Ascending aorta (tissue), 2 donors: ENCODE measurements around the gene GREB1. TPM values are rescaled to one million over a fixed set of nuclear protein-coding genes. Genes with fewer than 3 reads are reported as not detected.

ENCODE experiments used
- DNase-seq, 2 donors: peaks; one replicate each; pipeline ENCODE4 v3.0.0-alpha.2; 2019; ENCODE audit warnings: low spot score in 2 of 2
- H3K27ac ChIP-seq, 2 donors: fragments of 200-600 bp; sonication (generic); one replicate each; pipeline ENCODE4 v1.5.1; 2016 to 2017; ENCODE audit warnings: mild to moderate bottlenecking in 1 of 2
- H3K27me3 ChIP-seq: fragments of 200-600 bp; sonication (generic); one replicate; pipeline ENCODE4 v1.5.1; 2017
- H3K36me3 ChIP-seq, 2 donors: fragments of 200-600 bp; sonication (generic); one replicate each; pipeline ENCODE4 v1.5.1; 2016
- H3K4me1 ChIP-seq, 2 donors: fragments of 200-600 bp; sonication (generic); one replicate each; pipeline ENCODE4 v1.5.1; 2016 to 2017; ENCODE audit warnings: mild to moderate bottlenecking in 1 of 2
- H3K4me3 ChIP-seq, 2 donors: fragments of 200-600 bp; sonication (generic); one replicate each; pipeline ENCODE4 v1.5.1; 2016 to 2017; ENCODE audit warnings: mild to moderate bottlenecking in 1 of 2
- H3K9me3 ChIP-seq, 2 donors: fragments of 200-600 bp; sonication (generic); one replicate each; pipeline ENCODE4 v1.5.1; 2016
- CTCF ChIP-seq, 3 experiments: fragments of 200-600 bp in 2 of 3; fragments of 450-650 bp in 1 of 3; sonication (generic) in 2 of 3; IDR thresholded peaks; one replicate each; pipeline ENCODE4 v1.5.1; 2016 to 2019; ENCODE audit warnings: antibody characterized with exemption in 3 of 3, mild to moderate bottlenecking in 1 of 3, moderate library complexity in 1 of 3
- intact Hi-C: fragments of 100-400 bp; cut with DNase I; formaldehyde crosslinking; loops from one replicate; pipeline ENCODE4 v1.15.1; 2023
- total RNA-seq: library from RNA; depleted of rRNA; stranded (reverse); fragments of >200 nt; gene quantifications from one replicate; pipeline ENCODE4 v1.1.0, GENCODE V29; 2016

Gene GREB1
- total RNA-seq, 1 donor from 2014 or later = 5.9 TPM

- Histone ChIP-seq H3K4me3 (no peak overlapping the region), H3K27me3 (no peaks in the 10 kb centered on the region), H3K9me3 (no peaks in the 10 kb centered on the region), H3K27ac (no peak overlapping the region), H3K4me1 (no peaks in the 10 kb centered on the region), H3K36me3 (no peaks in the 10 kb centered on the region)
- no peak for TF ChIP-seq CTCF (IDR thresholded peaks at IDR 0.05)
- DNase-seq = no peak
- intact Hi-C loops = no loop called here
These were observed 105.7 kb downstream of the GREB1 start for GRCh38 chr2:11639503-11639902.

- no peaks in the 10 kb centered on the region for H3K36me3 ChIP-seq
- intact Hi-C loops = no loop called here
These were observed 106.3 kb downstream of the GREB1 start for GRCh38 chr2:11640132-11640531.

GRCh38 chr2:11642972-11643371 lies 109.1 kb downstream of the GREB1 start:
- no peak for DNase-seq
- no peak overlapping the region for H3K4me3 ChIP-seq

More at GRCh38 chr2:11640132-11640531, 106.3 kb downstream of the GREB1 start:
- DNase-seq = no peak
- Histone ChIP-seq H3K9me3 (no peaks in the 10 kb centered on the region), H3K27ac (no peak overlapping the region), H3K27me3 (no peaks in the 10 kb centered on the region), H3K4me1 (no peaks in the 10 kb centered on the region), H3K4me3 (no peak overlapping the region)
- TF ChIP-seq CTCF (IDR thresholded peaks at IDR 0.05) = no peak

GRCh38 chr2:11644293-11644692 lies 110.4 kb downstream of the GREB1 start:
- no peak for TF ChIP-seq CTCF (IDR thresholded peaks at IDR 0.05)
- H3K36me3 ChIP-seq = no peaks in the 10 kb centered on the region
- DNase-seq = no peak

More at GRCh38 chr2:11642972-11643371, 109.1 kb downstream of the GREB1 start:
- H3K36me3 ChIP-seq = no peaks in the 10 kb centered on the region
- no peak for TF ChIP-seq CTCF (IDR thresholded peaks at IDR 0.05)
- H3K27me3 ChIP-seq = no peaks in the 10 kb centered on the region
- no peak overlapping the region for H3K27ac ChIP-seq
- H3K4me1 ChIP-seq = no peaks in the 10 kb centered on the region
- intact Hi-C loops = no loop called here
- H3K9me3 ChIP-seq = no peaks in the 10 kb centered on the region

GRCh38 chr2:11646530-11646929 lies 112.7 kb downstream of the GREB1 start:
- TF ChIP-seq CTCF (IDR thresholded peaks at IDR 0.05) = no peak
- no peak overlapping the region for H3K27ac ChIP-seq
- no peaks in the 10 kb centered on the region for H3K9me3 ChIP-seq
- H3K4me1 ChIP-seq = no peaks in the 10 kb centered on the region
- no peaks in the 10 kb centered on the region for H3K27me3 ChIP-seq
- intact Hi-C loops = no loop called here
- no peaks in the 10 kb centered on the region for H3K36me3 ChIP-seq
- no peak for DNase-seq
- no peak overlapping the region for H3K4me3 ChIP-seq

More at GRCh38 chr2:11644293-11644692, 110.4 kb downstream of the GREB1 start:
- no peaks in the 10 kb centered on the region for H3K9me3 ChIP-seq
- H3K27ac ChIP-seq = no peak overlapping the region
- H3K4me1 ChIP-seq = no peaks in the 10 kb centered on the region
- H3K4me3 ChIP-seq = no peak overlapping the region
- intact Hi-C loops = no loop called here
- H3K27me3 ChIP-seq = no peaks in the 10 kb centered on the region
